ENCODE data around the gene SLC22A1.

The SLC22A1 gene

DNA sequence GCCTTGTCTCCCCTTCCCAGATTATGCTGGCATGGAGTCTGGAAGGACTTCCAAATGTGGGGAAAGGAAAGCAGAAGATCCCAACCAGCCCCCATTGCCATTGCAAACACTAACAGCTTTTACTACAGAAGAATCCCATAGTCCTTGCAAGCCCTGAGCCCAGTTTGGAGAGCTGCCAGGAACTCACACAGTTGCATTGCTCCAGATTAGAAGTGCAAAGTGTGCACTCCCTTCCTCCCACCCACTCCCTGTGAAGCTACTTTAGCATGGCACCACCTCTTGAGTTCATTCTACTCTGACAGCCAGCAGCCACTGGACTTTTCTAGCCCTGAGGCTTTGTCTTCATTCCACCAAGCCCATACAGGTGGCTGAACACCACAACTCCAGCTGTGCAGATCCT lies 69.4 kb downstream of the SLC22A1 start:
- Histone ChIP-seq H3K27me3 (ENCODE audit: insufficient read depth, low read depth) (no peaks in the 10 kb centered on the region), H4K20me1 (ENCODE audit: insufficient read depth) (no peaks in the 10 kb centered on the region), H3K27ac (no peak overlapping the region), H3K36me3 (ENCODE audit: insufficient read depth) (no peaks in the 10 kb centered on the region), H2AFZ (ENCODE audit: low read depth) (no peak overlapping the region), H3K4me3 (IDR thresholded peaks at IDR 0.05; ENCODE audit: insufficient read depth, low read depth, low read length) (no peak overlapping the region), H3K4me1 (ENCODE audit: low read depth, poor library complexity, severe bottlenecking) (peaks cover 3% of the 10 kb centered on the region), H3K4me2 (no peak overlapping the region), H3K79me2 (ENCODE audit: insufficient read depth, low read depth) (no peaks in the 10 kb centered on the region), H3K9ac (no peak overlapping the region)
- no peak for TF ChIP-seq CTCF (conservative IDR thresholded peaks at IDR 0.05; ENCODE audit: low read depth, low read length)

GRCh38 chr6:160192840-160193239 lies 71.2 kb downstream of the SLC22A1 start:
- no peaks in the 10 kb centered on the region for H3K36me3 ChIP-seq (ENCODE audit: insufficient read depth)
- no peak overlapping the region for H3K4me3 ChIP-seq (IDR thresholded peaks at IDR 0.05; ENCODE audit: insufficient read depth, low read depth, low read length)
- H3K4me2 ChIP-seq, result no peak overlapping the region
- no peaks in the 10 kb centered on the region for H3K79me2 ChIP-seq (ENCODE audit: insufficient read depth, low read depth)
- no peak overlapping the region for H2AFZ ChIP-seq (ENCODE audit: low read depth)
- TF ChIP-seq CTCF (conservative IDR thresholded peaks at IDR 0.05; ENCODE audit: low read depth, low read length), result no peak
- H4K20me1 ChIP-seq (ENCODE audit: insufficient read depth), result no peaks in the 10 kb centered on the region
- peaks cover 3% of the 10 kb centered on the region for H3K4me1 ChIP-seq (ENCODE audit: low read depth, poor library complexity, severe bottlenecking)
- H3K9ac ChIP-seq, result no peak overlapping the region
- H3K27ac ChIP-seq, result no peak overlapping the region
- no peaks in the 10 kb centered on the region for H3K27me3 ChIP-seq (ENCODE audit: insufficient read depth, low read depth)

DNA sequence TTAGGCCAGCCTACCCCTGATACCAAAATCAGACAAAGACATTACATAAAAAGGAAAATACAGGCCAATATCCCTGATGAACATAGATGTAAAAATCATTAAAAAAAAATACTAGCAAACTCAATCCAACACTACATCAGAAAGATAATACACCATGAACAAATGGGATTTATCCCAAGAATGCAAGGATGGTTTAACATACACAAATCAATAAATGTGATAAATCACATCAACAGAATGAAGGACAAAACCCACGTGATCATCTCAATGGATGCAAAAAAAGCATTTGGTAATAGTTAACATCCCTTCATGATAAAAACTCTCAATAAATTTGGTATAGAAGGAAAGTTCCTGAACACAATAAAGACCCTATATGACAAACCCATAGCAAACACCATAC lies 73.2 kb downstream of the SLC22A1 start:
- Histone ChIP-seq H3K79me2 (ENCODE audit: insufficient read depth, low read depth) (no peaks in the 10 kb centered on the region), H3K4me3 (IDR thresholded peaks at IDR 0.05; ENCODE audit: insufficient read depth, low read depth, low read length) (no peak overlapping the region), H3K4me1 (ENCODE audit: low read depth, poor library complexity, severe bottlenecking) (peaks cover 3% of the 10 kb centered on the region), H4K20me1 (ENCODE audit: insufficient read depth) (no peaks in the 10 kb centered on the region), H3K36me3 (ENCODE audit: insufficient read depth) (no peaks in the 10 kb centered on the region), H3K27ac (no peak overlapping the region), H3K9ac (no peak overlapping the region), H3K4me2 (no peak overlapping the region), H2AFZ (ENCODE audit: low read depth) (no peak overlapping the region), H3K27me3 (ENCODE audit: insufficient read depth, low read depth) (no peaks in the 10 kb centered on the region)
- no peak for TF ChIP-seq CTCF (conservative IDR thresholded peaks at IDR 0.05; ENCODE audit: low read depth, low read length)

- Histone ChIP-seq H3K36me3 (ENCODE audit: insufficient read depth) (no peaks in the 10 kb centered on the region), H3K4me3 (IDR thresholded peaks at IDR 0.05; ENCODE audit: insufficient read depth, low read depth, low read length) (no peak overlapping the region), H2AFZ (ENCODE audit: low read depth) (no peak overlapping the region), H3K79me2 (ENCODE audit: insufficient read depth, low read depth) (no peaks in the 10 kb centered on the region), H3K27me3 (ENCODE audit: insufficient read depth, low read depth) (no peaks in the 10 kb centered on the region), H3K4me2 (no peak overlapping the region), H3K27ac (no peak overlapping the region), H3K9ac (no peak overlapping the region), H3K4me1 (ENCODE audit: low read depth, poor library complexity, severe bottlenecking) (peaks cover 3% of the 10 kb centered on the region), H4K20me1 (ENCODE audit: insufficient read depth) (no peaks in the 10 kb centered on the region)
- no peak for TF ChIP-seq CTCF (conservative IDR thresholded peaks at IDR 0.05; ENCODE audit: low read depth, low read length)
These were observed 76.0 kb downstream of the SLC22A1 start for GRCh38 chr6:160197662-160198061.
